Loucy (cell line): ENCODE results near the gene METTL17.

Source experiments
- H2AFZ ChIP-seq: fragments of 200-600 bp; sonication (generic); 2 replicates; pipeline ENCODE4 v1.6.0; 2016; ENCODE audit warnings: antibody characterized with exemption, mild to moderate bottlenecking, low read length, moderate library complexity
- H3F3A ChIP-seq: fragments of 200-600 bp; 2 replicates; pipeline ENCODE4 v1.6.0; 2016; ENCODE audit warnings: antibody characterized with exemption, low read depth, mild to moderate bottlenecking
- H3K27me3 ChIP-seq: fragments of 200-600 bp; sonication (generic); 2 replicates; pipeline ENCODE4 v1.6.1; 2014; ENCODE audit warnings: low read length, mild to moderate bottlenecking; ENCODE audit not compliant: insufficient read depth, poor library complexity, severe bottlenecking
- H3K36me3 ChIP-seq: fragments of 200-600 bp; sonication (generic); 2 replicates; pipeline ENCODE4 v1.6.1; 2016; ENCODE audit warnings: low read length; ENCODE audit not compliant: insufficient read depth
- H3K4me1 ChIP-seq: fragments of 200-600 bp; sonication (generic); 2 replicates; pipeline ENCODE4 v1.5.1; 2014; ENCODE audit warnings: low read length, mild to moderate bottlenecking; ENCODE audit not compliant: insufficient read depth, poor library complexity, severe bottlenecking
- H3K4me2 ChIP-seq: fragments of 200-600 bp; sonication (generic); 2 replicates; pipeline ENCODE4 v1.6.0; 2014; ENCODE audit warnings: antibody characterized with exemption, low read length, low read depth, mild to moderate bottlenecking; ENCODE audit not compliant: poor library complexity, severe bottlenecking
- H3K4me3 ChIP-seq: fragments of 200-600 bp; sonication (generic); 2 replicates; pipeline ENCODE4 v1.5.1; 2014; ENCODE audit warnings: low read length, mild to moderate bottlenecking, mixed read lengths; ENCODE audit not compliant: poor library complexity, severe bottlenecking
- H3K79me2 ChIP-seq: fragments of 200-600 bp; sonication (generic); 2 replicates; pipeline ENCODE4 v1.6.1; 2014; ENCODE audit warnings: low read length; ENCODE audit not compliant: insufficient read depth
- H3K9ac ChIP-seq: fragments of 200-600 bp; sonication (generic); 2 replicates; pipeline ENCODE4 v1.6.0; 2014; ENCODE audit warnings: mild to moderate bottlenecking, low read depth, low read length, moderate library complexity; ENCODE audit not compliant: poor library complexity, severe bottlenecking
- H3K9me2 ChIP-seq: fragments of 200-600 bp; sonication (generic); replicated peaks from 2 replicates; pipeline ENCODE4 v1.6.1; 2016; ENCODE audit warnings: low read depth, low read length, mixed read lengths
- H3K9me3 ChIP-seq: fragments of 200-600 bp; sonication (generic); 2 replicates; pipeline ENCODE4 v1.6.1; 2014; ENCODE audit warnings: mild to moderate bottlenecking, antibody characterized with exemption, low read length, low read depth; ENCODE audit not compliant: insufficient read depth
- H4K20me1 ChIP-seq: fragments of 200-600 bp; sonication (generic); 2 replicates; pipeline ENCODE4 v1.6.0; 2014; ENCODE audit warnings: antibody characterized with exemption, low read length, mild to moderate bottlenecking; ENCODE audit not compliant: insufficient read depth, poor library complexity, severe bottlenecking
- EZH2phosphoT487 ChIP-seq: fragments of 200-600 bp; IDR thresholded peaks from 2 replicates; pipeline ENCODE4 v1.6.1; 2018; ENCODE audit warnings: antibody characterized with exemption, mild to moderate bottlenecking, moderate library complexity, borderline replicate concordance
- TF ChIP-seq, protein P1 (sequence below): fragments of 200-600 bp; sonication (generic); conservative IDR thresholded peaks from 2 replicates; pipeline ENCODE4 v1.5.1; 2014; ENCODE audit warnings: mild to moderate bottlenecking, antibody characterized with exemption, low read length

The METTL17 gene

DNA sequence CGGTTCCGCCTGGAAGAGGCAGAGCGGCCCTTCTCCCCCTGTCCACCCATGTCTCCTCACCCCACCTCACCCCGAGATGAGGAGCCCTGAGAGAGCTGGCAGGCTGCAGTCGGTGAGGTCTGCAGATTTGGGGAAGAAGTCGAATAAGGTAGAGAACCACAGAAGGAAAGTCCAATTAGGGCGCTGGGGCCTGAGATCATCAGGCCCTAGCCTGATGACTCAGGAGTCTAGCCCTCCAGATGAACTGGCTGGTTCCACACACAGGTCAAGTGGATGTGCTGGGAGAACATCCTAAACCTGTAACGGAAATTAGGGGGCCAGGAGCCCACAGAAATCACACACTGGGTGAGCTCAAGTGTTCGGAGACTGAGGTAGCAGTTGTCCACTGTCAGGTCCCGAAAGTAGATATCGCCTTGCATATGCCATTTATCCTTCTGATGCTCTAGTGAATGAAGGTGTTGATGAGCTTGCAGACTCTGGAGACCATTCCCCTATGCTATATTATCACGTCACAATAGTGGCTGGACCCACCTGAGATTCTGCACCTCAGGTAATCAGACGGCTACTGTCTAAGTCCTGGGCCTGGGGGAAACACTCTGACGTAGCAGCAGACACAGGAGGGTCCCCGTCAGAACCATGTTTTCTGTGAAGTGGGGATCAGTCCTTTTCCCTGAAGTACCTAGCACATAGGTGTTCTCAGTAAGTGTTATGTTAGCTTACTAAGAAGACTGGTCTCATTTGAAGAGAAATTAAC, 886 bp upstream of the METTL17 start:
- H3K4me3 ChIP-seq, result peak overlapping the region; percentile 85
- H3K9ac ChIP-seq, result peak overlapping the region; percentile 84
- H3K9me2 ChIP-seq, result no peaks in the 10 kb centered on the region
- peaks cover 11% of the 10 kb centered on the region for H4K20me1 ChIP-seq
- H3F3A ChIP-seq, result no peaks in the 10 kb centered on the region
- no peak for TF ChIP-seq EZH2phosphoT487
- TF ChIP-seq, protein P1, sequence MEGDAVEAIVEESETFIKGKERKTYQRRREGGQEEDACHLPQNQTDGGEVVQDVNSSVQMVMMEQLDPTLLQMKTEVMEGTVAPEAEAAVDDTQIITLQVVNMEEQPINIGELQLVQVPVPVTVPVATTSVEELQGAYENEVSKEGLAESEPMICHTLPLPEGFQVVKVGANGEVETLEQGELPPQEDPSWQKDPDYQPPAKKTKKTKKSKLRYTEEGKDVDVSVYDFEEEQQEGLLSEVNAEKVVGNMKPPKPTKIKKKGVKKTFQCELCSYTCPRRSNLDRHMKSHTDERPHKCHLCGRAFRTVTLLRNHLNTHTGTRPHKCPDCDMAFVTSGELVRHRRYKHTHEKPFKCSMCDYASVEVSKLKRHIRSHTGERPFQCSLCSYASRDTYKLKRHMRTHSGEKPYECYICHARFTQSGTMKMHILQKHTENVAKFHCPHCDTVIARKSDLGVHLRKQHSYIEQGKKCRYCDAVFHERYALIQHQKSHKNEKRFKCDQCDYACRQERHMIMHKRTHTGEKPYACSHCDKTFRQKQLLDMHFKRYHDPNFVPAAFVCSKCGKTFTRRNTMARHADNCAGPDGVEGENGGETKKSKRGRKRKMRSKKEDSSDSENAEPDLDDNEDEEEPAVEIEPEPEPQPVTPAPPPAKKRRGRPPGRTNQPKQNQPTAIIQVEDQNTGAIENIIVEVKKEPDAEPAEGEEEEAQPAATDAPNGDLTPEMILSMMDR, result no peak
- no peaks in the 10 kb centered on the region for H3K9me3 ChIP-seq
- no peaks in the 10 kb centered on the region for H3K27me3 ChIP-seq
- peaks cover 28% of the 10 kb centered on the region for H3K4me1 ChIP-seq
- H3K36me3 ChIP-seq, result peaks cover 11% of the 10 kb centered on the region; the same call in 1 of the 2 replicates
- H3K79me2 ChIP-seq, result peaks cover 35% of the 10 kb centered on the region
- H2AFZ ChIP-seq, result peak overlapping the region; percentile 45; the same call in 1 of the 2 replicates
- peak overlapping the region; percentile 73 for H3K4me2 ChIP-seq

DNA sequence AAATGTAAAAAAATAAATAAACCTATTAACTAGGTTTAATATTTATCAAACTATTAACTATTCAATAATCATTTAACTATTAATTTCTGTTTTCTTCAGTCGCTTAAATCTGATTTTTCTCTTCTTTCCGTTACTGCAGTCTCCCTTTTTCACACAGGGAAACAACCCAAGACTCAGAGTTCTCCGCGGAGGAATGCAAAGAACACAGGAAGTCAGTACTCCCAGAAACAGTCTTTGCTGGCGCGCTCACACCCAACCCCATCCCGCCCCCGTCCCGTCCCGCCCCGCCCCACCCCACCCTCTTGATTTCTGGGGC, 351 bp upstream of the METTL17 start:
- TF ChIP-seq EZH2phosphoT487, result no peak
- TF ChIP-seq, protein P1, result no peak
- H3K4me2 ChIP-seq, result peak overlapping the region; percentile 73
- peak overlapping the region; percentile 85 for H3K4me3 ChIP-seq
- H3K9me3 ChIP-seq, result no peaks in the 10 kb centered on the region
- peaks cover 16% of the 10 kb centered on the region for H3K36me3 ChIP-seq
- H3K27me3 ChIP-seq, result no peaks in the 10 kb centered on the region
- H3F3A ChIP-seq, result no peaks in the 10 kb centered on the region
- no peaks in the 10 kb centered on the region for H3K9me2 ChIP-seq
- peaks cover 35% of the 10 kb centered on the region for H3K79me2 ChIP-seq
- H3K9ac ChIP-seq, result peak overlapping the region; percentile 84
- peak overlapping the region; percentile 45; the same call in 1 of the 2 replicates for H2AFZ ChIP-seq
- H3K4me1 ChIP-seq, result peaks cover 28% of the 10 kb centered on the region
- peaks cover 13% of the 10 kb centered on the region for H4K20me1 ChIP-seq

DNA sequence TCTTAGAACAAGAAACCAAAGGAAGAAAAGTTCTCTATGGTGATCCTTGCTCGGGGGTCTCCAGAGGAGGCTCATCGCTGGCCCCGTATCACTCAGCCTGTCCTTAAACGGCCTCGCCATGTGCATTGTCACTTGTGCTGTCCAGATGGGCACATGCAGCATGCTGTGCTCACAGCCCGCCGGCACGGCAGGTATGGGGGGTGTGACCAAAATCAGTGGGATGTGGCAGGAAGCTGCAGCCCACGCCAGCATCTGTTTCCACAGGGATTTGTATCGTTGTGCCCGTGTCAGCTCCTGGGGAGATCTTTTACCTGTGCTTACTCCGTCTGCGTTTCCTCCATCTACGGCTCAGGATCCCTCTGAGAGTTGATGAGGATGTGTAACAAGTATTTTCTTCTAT, 6.7 kb downstream of the METTL17 start:
- no peak for TF ChIP-seq EZH2phosphoT487
- TF ChIP-seq, protein P1, result no peak
- H3K4me3 ChIP-seq, result no peak overlapping the region
- no peaks in the 10 kb centered on the region for H3K9me2 ChIP-seq
- no peak overlapping the region for H3K9ac ChIP-seq
- no peaks in the 10 kb centered on the region for H3F3A ChIP-seq
- peaks cover 6% of the 10 kb centered on the region for H4K20me1 ChIP-seq
- no peak overlapping the region for H2AFZ ChIP-seq
- no peaks in the 10 kb centered on the region for H3K27me3 ChIP-seq
- H3K36me3 ChIP-seq, result peaks cover 40% of the 10 kb centered on the region
- H3K9me3 ChIP-seq, result no peaks in the 10 kb centered on the region
- peaks cover 11% of the 10 kb centered on the region for H3K4me1 ChIP-seq
- H3K79me2 ChIP-seq, result peaks cover 18% of the 10 kb centered on the region
- H3K4me2 ChIP-seq, result no peak overlapping the region
